Measurements from ENCODE around the gene SSNA1. TPM values are rescaled to one million over a fixed set of nuclear protein-coding genes. Genes with fewer than 3 reads are reported as not detected.

SSNA1 gene
- total and polyA plus RNA-seq, 5 donors: 43.2 to 86.4 (median 50.1) TPM

DNA sequence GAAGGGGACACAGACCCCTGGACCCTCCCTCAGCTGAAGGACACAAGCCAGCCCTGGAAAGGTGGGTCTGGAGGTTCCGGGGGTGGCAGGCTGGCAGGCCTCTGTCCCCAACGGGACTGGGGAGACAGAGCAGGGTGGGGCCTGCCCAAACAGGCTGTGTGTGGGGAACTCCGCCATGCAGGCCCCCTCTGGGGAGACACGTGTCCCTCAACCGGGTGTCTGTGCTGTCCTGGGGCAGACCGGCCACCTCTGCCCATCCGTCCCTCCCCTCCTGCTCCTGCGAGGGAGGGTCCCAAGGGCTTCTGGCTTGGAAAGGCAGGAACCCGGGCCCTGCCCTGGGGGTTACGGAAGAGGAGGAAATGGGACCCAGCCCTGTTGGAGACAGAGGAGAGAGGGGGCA is 43.6 kb downstream of the SSNA1 start:
- ATAC-seq (no peak), DNase-seq (no peak)
- Histone ChIP-seq H3K27ac (ENCODE audit: low read length) (no peak overlapping the region), H3K9me3 (ENCODE audit: control insufficient read depth, low read length) (no peaks in the 10 kb centered on the region), H3K27me3 (ENCODE audit: control insufficient read depth, insufficient read depth) (no peaks in the 10 kb centered on the region), H3K4me1 (ENCODE audit: control insufficient read depth, insufficient read depth, low read length) (no peaks in the 10 kb centered on the region), H3K4me3 (ENCODE audit: low read length) (no peak overlapping the region)
- intact Hi-C loops (cut with DNase I): loop anchor here in 1 of 4 donors (2.0 kb wide), 2 partner anchors 29 to 109 kb away; no protein-coding TSS in a partner anchor
- 60% methylated on average over 10 of the region's 10 CpGs for WGBS

DNA sequence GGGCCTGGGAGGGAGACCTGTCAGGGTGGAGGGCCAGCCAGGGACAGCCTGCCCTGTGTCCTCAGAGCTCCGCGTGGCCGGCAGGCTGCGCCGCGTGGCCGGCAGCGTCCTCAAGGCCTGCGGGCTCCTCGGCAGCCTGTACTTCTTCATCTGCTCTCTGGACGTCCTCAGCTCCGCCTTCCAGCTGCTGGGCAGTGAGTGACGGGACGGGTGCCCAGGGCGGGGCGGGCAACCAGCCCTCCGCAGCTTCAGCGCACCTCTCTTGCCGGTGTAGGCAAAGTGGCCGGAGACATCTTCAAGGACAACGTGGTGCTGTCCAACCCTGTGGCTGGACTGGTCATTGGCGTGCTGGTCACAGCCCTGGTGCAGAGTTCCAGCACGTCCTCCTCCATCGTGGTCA is 44.0 kb downstream of the SSNA1 start:
- H3K27ac ChIP-seq (ENCODE audit: low read length): no peak overlapping the region
- ATAC-seq (no peak), DNase-seq (no peak)
- no peaks in the 10 kb centered on the region for H3K27me3 ChIP-seq (ENCODE audit: control insufficient read depth, insufficient read depth)
- 68% methylated on average over 24 of the region's 24 CpGs for WGBS
- H3K9me3 ChIP-seq (ENCODE audit: control insufficient read depth, low read length): no peaks in the 10 kb centered on the region
- H3K4me3 ChIP-seq (ENCODE audit: low read length): no peak overlapping the region
- H3K4me1 ChIP-seq (ENCODE audit: control insufficient read depth, insufficient read depth, low read length): no peaks in the 10 kb centered on the region
- intact Hi-C loops (cut with DNase I): loop anchor here in 1 of 4 donors (2.0 kb wide), 2 partner anchors 28 to 110 kb away; no protein-coding TSS in a partner anchor

DNA sequence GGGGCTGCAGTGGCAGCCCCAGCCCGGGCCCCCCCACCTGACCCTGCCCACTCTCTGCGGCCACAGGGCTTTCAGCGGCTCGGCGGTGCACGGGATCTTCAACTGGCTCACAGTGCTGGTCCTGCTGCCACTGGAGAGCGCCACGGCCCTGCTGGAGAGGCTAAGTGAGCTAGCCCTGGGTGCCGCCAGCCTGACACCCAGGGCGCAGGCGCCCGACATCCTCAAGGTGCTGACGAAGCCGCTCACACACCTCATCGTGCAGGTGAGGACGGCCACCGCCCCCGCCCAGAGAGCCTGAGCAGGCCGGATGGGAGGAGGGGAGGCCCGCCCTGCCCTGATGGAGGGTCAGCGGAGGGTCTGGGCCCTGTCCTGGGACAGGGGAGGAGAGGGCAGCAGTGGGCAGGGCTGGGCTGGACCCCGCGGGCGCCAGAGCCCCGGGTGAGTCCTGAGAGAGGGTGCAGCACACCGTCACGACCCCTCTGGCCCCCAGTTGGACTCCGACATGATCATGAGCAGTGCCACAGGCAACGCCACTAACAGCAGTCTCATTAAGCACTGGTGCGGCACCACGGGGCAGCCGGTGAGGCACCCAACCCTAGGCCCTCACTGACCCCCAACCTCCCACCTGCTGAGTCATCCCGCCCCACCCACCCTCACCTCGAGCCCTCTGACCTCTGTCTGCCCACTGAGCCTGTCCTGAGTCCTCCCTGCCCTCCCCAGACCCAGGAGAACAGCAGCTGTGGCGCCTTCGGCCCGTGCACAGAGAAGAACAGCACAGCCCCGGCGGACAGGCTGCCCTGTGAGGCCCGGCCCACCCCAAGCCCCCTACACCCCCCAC is 44.9 kb downstream of the SSNA1 start:
- intact Hi-C loops (cut with DNase I): loop anchor here in 1 of 4 donors (2.0 kb wide), 2 partner anchors 27 to 111 kb away; no protein-coding TSS in a partner anchor
- 70% methylated on average over 40 of the region's 40 CpGs for WGBS
- H3K27me3 ChIP-seq (ENCODE audit: control insufficient read depth, insufficient read depth): no peaks in the 10 kb centered on the region
- ATAC-seq (no peak), DNase-seq (no peak)
- H3K9me3 ChIP-seq (ENCODE audit: control insufficient read depth, low read length): no peaks in the 10 kb centered on the region
- no peak overlapping the region for H3K4me3 ChIP-seq (ENCODE audit: low read length)
- H3K4me1 ChIP-seq (ENCODE audit: control insufficient read depth, insufficient read depth, low read length): no peaks in the 10 kb centered on the region
- no peak overlapping the region for H3K27ac ChIP-seq (ENCODE audit: low read length)

DNA sequence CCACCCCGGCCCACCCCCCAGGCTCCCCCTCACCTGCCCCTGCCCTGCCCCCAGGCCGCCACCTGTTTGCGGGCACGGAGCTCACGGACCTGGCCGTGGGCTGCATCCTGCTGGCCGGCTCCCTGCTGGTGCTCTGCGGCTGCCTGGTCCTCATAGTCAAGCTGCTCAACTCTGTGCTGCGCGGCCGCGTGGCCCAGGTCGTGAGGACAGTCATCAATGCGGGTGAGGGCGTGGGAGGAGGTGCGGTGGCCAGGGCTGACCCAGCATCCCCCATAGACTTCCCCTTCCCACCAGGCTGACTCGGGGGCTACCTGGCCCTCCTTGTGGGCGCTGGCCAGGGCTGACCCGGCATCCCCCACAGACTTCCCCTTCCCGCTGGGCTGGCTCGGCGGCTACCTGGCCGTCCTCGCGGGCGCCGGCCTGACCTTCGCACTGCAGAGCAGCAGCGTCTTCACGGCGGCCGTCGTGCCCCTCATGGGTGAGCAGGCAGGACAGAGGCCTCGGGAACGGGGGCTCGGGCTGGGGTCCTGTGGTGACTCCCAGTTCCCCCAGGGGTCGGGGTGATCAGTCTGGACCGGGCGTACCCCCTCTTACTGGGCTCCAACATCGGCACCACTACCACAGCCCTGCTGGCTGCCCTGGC is 45.7 kb downstream of the SSNA1 start:
- intact Hi-C loops (cut with DNase I): no loop called here

DNA sequence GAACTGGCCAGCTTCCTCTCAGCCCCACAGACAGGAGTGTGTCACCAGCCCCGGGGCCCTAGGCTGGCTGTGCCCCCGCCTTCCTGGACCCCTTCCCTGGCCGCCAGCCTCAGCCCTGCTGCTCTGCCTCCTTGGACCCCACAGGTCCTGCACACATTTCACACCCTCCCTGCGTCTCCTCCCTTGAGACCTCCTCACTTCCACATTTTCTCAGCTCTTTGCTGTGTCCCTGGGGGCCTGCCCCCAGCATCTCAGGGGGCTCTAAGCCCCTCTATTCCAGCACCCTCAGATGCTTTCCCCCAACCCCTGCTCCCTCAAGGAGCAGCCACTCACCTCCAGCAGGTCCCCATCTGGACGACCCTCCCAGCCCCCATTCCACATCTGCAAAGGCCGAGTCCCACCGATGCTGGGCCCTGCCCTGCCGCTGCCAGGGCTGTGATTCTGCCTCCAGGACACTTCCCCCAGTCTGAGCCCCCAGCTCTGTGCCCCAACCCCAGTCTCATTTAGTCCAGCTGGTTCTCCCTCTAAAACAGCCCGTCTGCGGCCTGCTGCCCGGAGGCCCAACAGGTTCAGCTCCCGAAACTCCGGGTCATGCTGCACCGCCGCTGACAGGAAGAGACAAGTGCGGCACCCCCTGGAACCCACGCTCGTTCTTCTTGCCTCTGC is 46.4 kb downstream of the SSNA1 start:
- 65% methylated on average over 18 of the region's 18 CpGs for WGBS
- DNase-seq: no peak
- Histone ChIP-seq H3K27ac (ENCODE audit: low read length) (no peak overlapping the region), H3K4me3 (ENCODE audit: low read length) (no peak overlapping the region), H3K4me1 (ENCODE audit: control insufficient read depth, insufficient read depth, low read length) (no peaks in the 10 kb centered on the region), H3K9me3 (ENCODE audit: control insufficient read depth, low read length) (no peaks in the 10 kb centered on the region), H3K27me3 (ENCODE audit: control insufficient read depth, insufficient read depth) (no peaks in the 10 kb centered on the region)
- intact Hi-C loops (cut with DNase I): no loop called here
- ATAC-seq: no peak

More for the DNA sequence above, 45.7 kb downstream of the SSNA1 start:
- no peak for ATAC-seq
- no peak for DNase-seq
- no peaks in the 10 kb centered on the region for H3K9me3 ChIP-seq (ENCODE audit: control insufficient read depth, low read length)
- no peak overlapping the region for H3K4me3 ChIP-seq (ENCODE audit: low read length)
- H3K27ac ChIP-seq (ENCODE audit: low read length): no peak overlapping the region
- H3K4me1 ChIP-seq (ENCODE audit: control insufficient read depth, insufficient read depth, low read length): no peaks in the 10 kb centered on the region
- WGBS: 57% methylated on average over 40 of the region's 40 CpGs
- no peaks in the 10 kb centered on the region for H3K27me3 ChIP-seq (ENCODE audit: control insufficient read depth, insufficient read depth)

DNA sequence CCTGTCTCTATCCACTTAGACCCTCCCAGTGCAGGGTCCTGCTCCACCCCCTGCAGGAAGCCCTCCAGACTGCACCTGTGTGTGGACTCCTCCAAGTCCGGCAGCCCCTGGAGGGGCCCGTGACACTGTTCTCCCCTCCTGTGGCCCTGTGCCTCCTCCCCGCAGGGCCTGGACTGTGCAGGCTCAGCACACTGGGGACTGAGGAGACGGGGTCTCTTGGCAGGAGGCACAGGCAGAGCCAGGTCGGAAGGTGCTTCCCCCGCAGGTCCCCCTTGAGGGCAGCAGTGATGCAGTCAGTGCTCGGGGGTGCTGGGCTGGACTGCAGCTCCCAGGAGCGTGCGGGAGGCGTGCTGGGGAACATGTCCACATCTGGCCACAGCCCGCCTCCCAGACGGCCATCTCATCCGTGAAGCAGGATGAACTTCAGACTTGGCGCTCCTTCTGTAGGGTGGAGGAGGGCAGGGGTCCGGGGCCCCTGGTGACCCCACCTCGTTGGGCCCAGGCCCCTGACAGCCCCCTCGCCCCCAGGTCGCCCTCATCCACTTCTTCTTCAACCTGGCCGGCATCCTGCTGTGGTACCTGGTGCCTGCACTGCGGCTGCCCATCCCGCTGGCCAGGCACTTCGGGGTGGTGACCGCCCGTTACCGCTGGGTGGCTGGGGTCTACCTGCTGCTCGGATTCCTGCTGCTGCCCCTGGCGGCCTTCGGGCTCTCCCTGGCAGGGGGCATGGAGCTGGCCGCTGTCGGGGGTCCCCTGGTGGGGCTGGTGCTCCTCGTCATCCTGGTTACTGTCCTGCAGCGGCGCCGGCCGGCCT is 47.2 kb downstream of the SSNA1 start:
- Histone ChIP-seq H3K4me3 (ENCODE audit: low read length) (no peak overlapping the region), H3K27me3 (ENCODE audit: control insufficient read depth, insufficient read depth) (no peaks in the 10 kb centered on the region), H3K4me1 (ENCODE audit: control insufficient read depth, insufficient read depth, low read length) (no peaks in the 10 kb centered on the region), H3K27ac (ENCODE audit: low read length) (no peak overlapping the region), H3K9me3 (ENCODE audit: control insufficient read depth, low read length) (no peaks in the 10 kb centered on the region)
- DNase-seq (no peak), ATAC-seq (no peak)
- intact Hi-C loops (cut with DNase I): no loop called here
- 64% methylated on average over 35 of the region's 35 CpGs for WGBS

DNA sequence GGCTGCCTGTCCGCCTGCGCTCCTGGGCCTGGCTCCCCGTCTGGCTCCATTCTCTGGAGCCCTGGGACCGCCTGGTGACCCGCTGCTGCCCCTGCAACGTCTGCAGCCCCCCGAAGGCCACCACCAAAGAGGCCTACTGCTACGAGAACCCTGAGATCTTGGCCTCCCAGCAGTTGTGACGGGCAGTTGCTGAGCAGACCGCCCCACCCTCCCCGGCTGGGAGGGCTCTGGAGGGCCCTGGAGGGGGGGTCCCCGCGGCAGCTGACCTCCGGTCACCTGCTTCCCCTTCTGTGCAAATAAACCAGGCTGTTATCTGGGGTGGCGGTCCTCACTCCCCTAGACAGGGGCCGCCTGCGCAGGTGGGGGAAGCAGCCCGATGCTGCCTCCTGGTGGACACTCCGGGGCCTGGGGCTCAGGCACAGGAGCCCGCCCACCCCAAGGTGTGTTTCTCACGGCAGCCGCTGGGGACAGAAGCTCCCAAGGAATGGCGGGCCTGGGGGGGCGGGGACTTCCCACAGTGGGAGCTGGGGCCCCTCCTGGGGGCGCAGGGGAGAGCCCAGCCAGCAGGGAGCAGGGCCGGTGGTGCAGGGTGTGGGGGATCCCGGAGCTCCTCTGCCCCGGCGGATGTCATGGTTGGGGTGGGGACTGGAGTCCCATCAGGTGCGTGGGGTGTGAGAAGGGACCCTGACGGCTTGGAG is 47.9 kb downstream of the SSNA1 start:
- Histone ChIP-seq H3K27ac (ENCODE audit: low read length) (no peak overlapping the region), H3K9me3 (ENCODE audit: control insufficient read depth, low read length) (no peaks in the 10 kb centered on the region), H3K4me1 (ENCODE audit: control insufficient read depth, insufficient read depth, low read length) (no peaks in the 10 kb centered on the region), H3K27me3 (ENCODE audit: control insufficient read depth, insufficient read depth) (no peaks in the 10 kb centered on the region), H3K4me3 (ENCODE audit: low read length) (no peak overlapping the region)
- DNase-seq (peak; percentile 87 to 95 (median 95)), ATAC-seq (peak; percentile 25 to 45)
- WGBS: 10% methylated on average over 31 of the region's 31 CpGs
- intact Hi-C loops (cut with DNase I): no loop called here

DNA sequence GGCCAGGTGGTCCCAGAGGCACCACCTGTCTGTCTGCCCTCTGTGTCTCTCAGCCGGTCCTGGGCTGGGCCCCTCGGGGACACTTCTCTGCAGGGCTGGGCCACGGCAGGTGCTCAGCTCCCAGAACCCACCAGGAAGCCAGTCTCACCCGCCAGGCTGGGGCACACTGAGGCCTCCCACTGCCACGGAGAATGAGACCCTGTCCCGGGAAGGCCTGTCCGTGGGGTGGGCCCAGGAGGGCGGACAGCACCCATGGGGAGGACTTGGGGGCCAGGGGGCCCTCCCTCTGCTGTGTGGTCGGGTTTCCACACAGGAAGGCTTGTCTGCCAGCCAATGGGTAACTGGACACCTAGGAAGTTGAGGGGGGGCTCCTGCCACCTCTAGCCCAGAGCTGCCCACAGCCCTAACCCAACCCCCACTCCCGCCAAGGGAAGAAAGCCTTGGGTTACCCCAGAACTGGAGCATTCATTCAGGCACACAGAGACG is 48.5 kb downstream of the SSNA1 start:
- 47% methylated on average over 11 of the region's 11 CpGs for WGBS
- Histone ChIP-seq H3K4me3 (ENCODE audit: low read length) (no peak overlapping the region), H3K27me3 (ENCODE audit: control insufficient read depth, insufficient read depth) (no peaks in the 10 kb centered on the region), H3K4me1 (ENCODE audit: control insufficient read depth, insufficient read depth, low read length) (no peaks in the 10 kb centered on the region), H3K9me3 (ENCODE audit: control insufficient read depth, low read length) (no peaks in the 10 kb centered on the region), H3K27ac (ENCODE audit: low read length) (no peak overlapping the region)
- DNase-seq: no peak
- intact Hi-C loops (cut with DNase I): no loop called here
- no peak for ATAC-seq

DNA sequence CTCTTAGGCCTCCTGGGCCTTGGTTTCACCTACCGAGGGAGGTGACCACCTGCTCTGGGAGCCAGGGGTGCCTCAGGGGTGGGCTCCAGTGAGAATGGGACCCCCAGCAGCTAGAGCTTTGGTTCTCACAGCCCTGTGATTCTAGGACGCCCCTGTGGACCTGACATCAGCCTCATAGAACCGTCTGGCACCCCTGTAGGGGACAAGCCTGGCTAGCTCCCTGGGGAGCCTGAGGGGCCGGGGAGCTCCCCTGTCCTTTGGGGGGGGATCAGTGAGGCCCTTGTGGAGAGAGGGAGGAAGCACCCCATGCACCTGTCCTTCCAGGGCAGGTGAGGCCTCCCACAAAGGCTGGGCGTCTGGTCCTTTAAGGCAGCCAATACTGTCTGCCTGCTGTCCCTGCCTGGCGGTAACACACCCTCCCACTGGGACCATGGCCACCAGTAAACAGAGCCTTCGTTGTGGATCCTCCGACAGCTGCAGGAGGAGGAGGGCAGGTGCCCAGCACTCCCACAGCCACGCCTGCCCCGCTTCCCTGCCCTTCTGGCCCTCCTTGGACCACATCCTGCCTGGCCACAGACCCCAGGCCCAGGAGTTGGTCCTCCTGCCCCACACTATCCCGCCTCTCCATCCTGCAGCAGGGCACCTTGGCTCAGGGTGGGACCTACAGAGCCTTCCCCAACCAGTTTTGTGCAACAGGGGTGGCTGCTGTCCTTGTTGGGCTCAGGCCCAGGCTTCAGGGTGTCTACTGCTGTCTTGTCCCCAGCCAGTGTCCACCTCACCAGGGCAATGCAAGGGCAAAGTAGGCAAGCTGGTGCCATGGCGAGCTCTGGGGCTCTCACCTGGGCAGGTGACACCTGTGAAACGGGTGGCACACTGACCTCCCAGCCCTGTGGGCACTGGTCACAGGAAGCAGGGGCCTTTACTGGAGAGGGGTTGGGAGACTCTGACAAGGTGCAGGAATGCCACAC is 49.6 kb downstream of the SSNA1 start:
- no peaks in the 10 kb centered on the region for H3K27me3 ChIP-seq (ENCODE audit: control insufficient read depth, insufficient read depth)
- H3K4me3 ChIP-seq (ENCODE audit: low read length): no peak overlapping the region
- peaks cover 3% of the 10 kb centered on the region for H3K4me1 ChIP-seq (ENCODE audit: control insufficient read depth, insufficient read depth, low read length)
- DNase-seq (no peak), ATAC-seq (no peak)
- intact Hi-C loops (cut with DNase I): no loop called here
- H3K9me3 ChIP-seq (ENCODE audit: control insufficient read depth, low read length): no peaks in the 10 kb centered on the region
- 67% methylated on average over 13 of the region's 13 CpGs for WGBS
- H3K27ac ChIP-seq (ENCODE audit: low read length): no peak overlapping the region
